Endothelial cell of umbilical vein (primary cell): Measurements from ENCODE around the gene PSMB5. TPM values are rescaled to one million over a fixed set of nuclear protein-coding genes. Genes with fewer than 3 reads are reported as not detected.
A peak's percentile ranks its signal among the peaks of the same experiment; 100 is the strongest.

Experiments used
- BruUV-seq: library from RNA; stranded (reverse); fragments of 400-500 nt; replicated peaks from 2 replicates; lab custom pipeline; 2021; lab: Mats Ljungman, UMichigan
- CTCF ChIA-PET: fragments of 300-600, 350-600 bp; sonication (Branson Sonifier 250); formaldehyde crosslinking; loops from one replicate; lab custom pipeline; 2021; ENCODE audit warnings: antibody characterized with exemption, inconsistent platforms; lab: Charles Lee
- POLR2A ChIA-PET: fragments of 300-600, 350-600 bp; sonication (Branson Sonifier 250); formaldehyde crosslinking; loops from one replicate; lab custom pipeline; 2021; ENCODE audit warnings: antibody characterized with exemption, inconsistent platforms; lab: Charles Lee
- DNase-seq: peaks from one replicate; pipeline ENCODE4 v3.0.0-alpha.2; 2011; ENCODE audit warnings: low read depth, low spot score
- FAIRE-seq: peaks from 2 replicates; lab custom pipeline; 2011; peaks lifted over from hg19 to GRCh38; lab: Jason Lieb, UNC
- H2AFZ ChIP-seq: 2 replicates; pipeline ENCODE4 v1.6.0; 2012; ENCODE audit warnings: low read depth, low read length, control low read depth, inconsistent platforms
- H3K27ac ChIP-seq: 2 replicates; pipeline ENCODE4 v1.5.1; 2011; ENCODE audit warnings: low read depth, mild to moderate bottlenecking, control low read depth, low read length, moderate library complexity; ENCODE audit not compliant: insufficient read depth
- H3K27me3 ChIP-seq, 2 experiments: 2 replicates each; pipeline versions ENCODE4 v1.6.0 to v1.6.1; 2011; ENCODE audit warnings: low read length in 2 of 2, mixed read lengths in 1 of 2; ENCODE audit not compliant: control insufficient read depth in 2 of 2, insufficient read depth in 2 of 2
- H3K36me3 ChIP-seq, 2 experiments: 2 replicates in 1 of 2; 3 replicates in 1 of 2; pipeline ENCODE4 v1.5.1; 2011; ENCODE audit warnings: low read length in 2 of 2, mild to moderate bottlenecking in 1 of 2, moderate library complexity in 1 of 2; ENCODE audit not compliant: control insufficient read depth in 2 of 2, insufficient read depth in 2 of 2; ENCODE audit errors: extremely low read depth in 1 of 2
- H3K4me1 ChIP-seq: 3 replicates; pipeline ENCODE4 v1.5.1; 2011; ENCODE audit warnings: mild to moderate bottlenecking, low read length; ENCODE audit not compliant: control insufficient read depth, insufficient read depth; ENCODE audit errors: extremely low read depth
- H3K4me2 ChIP-seq: 2 replicates; pipeline ENCODE4 v1.6.1; 2011; ENCODE audit warnings: low read length, control low read depth, mixed read lengths; ENCODE audit not compliant: insufficient read depth
- H3K4me3 ChIP-seq, 3 experiments: fragments of 200-600 bp in 1 of 3; sonication (generic), shearing (Covaris generic) in 1 of 3; replicated peaks in 1 of 3; 2 replicates each; pipeline ENCODE4 v1.5.1; 2011 to 2016; ENCODE audit warnings: control low read depth in 3 of 3, low read length in 3 of 3, mild to moderate bottlenecking in 2 of 3, inconsistent platforms in 1 of 3, low read depth in 1 of 3, moderate library complexity in 1 of 3; ENCODE audit not compliant: insufficient read depth in 1 of 3
- H3K79me2 ChIP-seq: 2 replicates; pipeline ENCODE4 v1.6.0; 2012; ENCODE audit warnings: low read length, inconsistent platforms; ENCODE audit not compliant: control insufficient read depth, insufficient read depth
- H3K9ac ChIP-seq: replicated peaks from 2 replicates; pipeline ENCODE3; 2011; ENCODE audit warnings: low read length, control low read depth; ENCODE audit not compliant: insufficient read depth; ENCODE audit errors: extremely low read depth
- H3K9me1 ChIP-seq: replicated peaks from 3 replicates; pipeline ENCODE4 v1.6.0; 2011; ENCODE audit warnings: mild to moderate bottlenecking, low read length; ENCODE audit not compliant: control insufficient read depth, insufficient read depth; ENCODE audit errors: extremely low read depth
- H3K9me3 ChIP-seq: replicated peaks from 2 replicates; pipeline ENCODE4 v1.5.1; 2012; ENCODE audit warnings: low read length, inconsistent platforms; ENCODE audit not compliant: control insufficient read depth, insufficient read depth
- H4K20me1 ChIP-seq: replicated peaks from 2 replicates; pipeline ENCODE3; 2011; ENCODE audit warnings: mild to moderate bottlenecking, low read length; ENCODE audit not compliant: control insufficient read depth, insufficient read depth; ENCODE audit errors: extremely low read depth
- CTCF ChIP-seq, 2 donors: IDR thresholded peaks; 1 replicate in 1 of 2; 2 replicates in 1 of 2; pipeline ENCODE4 v1.5.1; 2011; ENCODE audit warnings: low read length in 2 of 2, mild to moderate bottlenecking in 2 of 2, moderate library complexity in 2 of 2, control low read depth in 1 of 2, inconsistent platforms in 1 of 2, low read depth in 1 of 2; ENCODE audit not compliant: insufficient read depth in 1 of 2; ENCODE audit errors: extremely low read depth in 1 of 2
- EZH2 ChIP-seq: IDR thresholded peaks from 2 replicates; pipeline ENCODE4 v1.6.1; 2012; ENCODE audit warnings: borderline replicate concordance, low read depth, mild to moderate bottlenecking, moderate library complexity, low read length, inconsistent platforms; ENCODE audit not compliant: severe bottlenecking
- FOS ChIP-seq: IDR thresholded peaks from 2 replicates; pipeline ENCODE4 v1.6.1; 2011; ENCODE audit warnings: mild to moderate bottlenecking, low read length, moderate library complexity, borderline replicate concordance; ENCODE audit not compliant: insufficient read depth
- GATA2 ChIP-seq: IDR thresholded peaks from 2 replicates; pipeline ENCODE4 v1.7.0; 2011; ENCODE audit warnings: low read depth, mild to moderate bottlenecking, moderate library complexity, mixed read lengths, low read length; ENCODE audit not compliant: insufficient read length, insufficient read depth
- JUN ChIP-seq: IDR thresholded peaks from 2 replicates; pipeline ENCODE4 v1.6.1; 2011; ENCODE audit warnings: borderline replicate concordance, low read depth; ENCODE audit not compliant: insufficient read length, insufficient read depth
- MAX ChIP-seq: IDR thresholded peaks from 2 replicates; pipeline ENCODE4 v1.6.1; 2011; ENCODE audit not compliant: insufficient read depth, insufficient read length
- MYC ChIP-seq: IDR thresholded peaks from one replicate; pipeline ENCODE4 v1.6.1; 2011; ENCODE audit warnings: mild to moderate bottlenecking, low read depth, low read length
- POLR2A ChIP-seq: IDR thresholded peaks from 2 replicates; pipeline ENCODE4 v1.6.1; 2012; ENCODE audit warnings: low read depth, mild to moderate bottlenecking, control low read depth, low read length
- POLR2AphosphoS5 ChIP-seq: IDR thresholded peaks from 2 replicates; pipeline ENCODE4 v1.6.1; 2012; ENCODE audit warnings: low read depth, mild to moderate bottlenecking, control low read depth, low read length, moderate library complexity; ENCODE audit not compliant: insufficient read depth
- dilution Hi-C: fragments of 300-500 bp; cut with MboI; formaldehyde crosslinking; loops from one replicate; pipeline ENCODE4 v1.15.0; 2019; ENCODE audit warnings: low sequenced_read_pairs; ENCODE audit not compliant: extremely low pct_ligation_motif_present
- intact Hi-C: fragments of 100-400 bp; cut with micrococcal nuclease; formaldehyde crosslinking; loops from one replicate; pipeline ENCODE4 v1.10.0; 2022
- polyA plus RNA-seq, 4 experiments: library from polyadenylated mRNA; depleted of rRNA in 3 of 4; stranded (reverse) in 3 of 4; unstranded in 1 of 4; fragments of >200 nt; gene quantifications; 2 replicates each; pipeline versions ENCODE4 v1.2.1 to v1.2.3, GENCODE V29; 2011 to 2012; ENCODE audit warnings: missing spikeins in 1 of 4
- total RNA-seq: library from RNA; stranded (reverse); gene quantifications from 2 replicates; pipeline ENCODE4 v1.2.3, GENCODE V29; 2021

PSMB5 gene
- total and polyA plus RNA-seq, 2 donors (not counting 3 experiments of a cell fraction or from before 2014, with no cell fraction given): 236 to 464 TPM

GRCh38 chr14:23069413-23069806 lies 34.7 kb upstream of the PSMB5 start:
- TF ChIP-seq POLR2AphosphoS5 (no peak), MAX (no peak), EZH2 (no peak), FOS (no peak), CTCF (IDR thresholded peaks at IDR 0.05; ENCODE audit: extremely low read depth in 1 of 2, insufficient read depth in 1 of 2, low read depth in 1 of 2, low read length in 2 of 2) (no peak), MYC (no peak), POLR2A (no peak), JUN (no peak), GATA2 (no peak)
- peaks cover 26% of the 10 kb centered on the region for H3K4me1 ChIP-seq
- no peak overlapping the region for H3K4me3 ChIP-seq
- H4K20me1 ChIP-seq: peaks cover 4% of the 10 kb centered on the region
- no peaks in the 10 kb centered on the region for H3K9me1 ChIP-seq
- peaks cover 30 to 32% of the 10 kb centered on the region in 2 experiments for H3K36me3 ChIP-seq
- H3K79me2 ChIP-seq: peaks cover 54% of the 10 kb centered on the region
- H3K9ac ChIP-seq: peak overlapping the region; percentile 18
- no peak for DNase-seq
- peak overlapping the region; percentile 23 for H3K4me2 ChIP-seq
- no TSS peak for BruUV-seq
- ChIA-PET CTCF (interaction anchor here (0.6 to 2.0 kb wide), 53 partner anchors 8 to 519 kb away, joined by 3 to 141 read pairs (median 6); partner anchors contain the start of genes ACIN1, AJUBA, C14orf119 and CDH24), POLR2A (interaction anchor here (0.8 to 1.2 kb wide), 5 partner anchors 9 to 140 kb away, joined by 3 to 8 read pairs (median 5); partner anchors contain the start of genes ACIN1, AJUBA, C14orf119 and PRMT5)
- intact Hi-C loops: loop anchor here (1.0 kb wide), 3 partner anchors 9 to 40 kb away; partner anchors contain the start of genes ACIN1 and C14orf119
- dilution Hi-C loops: loop anchor here (10.0 kb wide), 1 partner anchor 85 kb away; the partner anchor contains the start of gene AJUBA
- H3K27me3 ChIP-seq: no peaks in the 10 kb centered on the region
- peak overlapping the region; percentile 35 for H3K27ac ChIP-seq
- H3K9me3 ChIP-seq: no peaks in the 10 kb centered on the region
- no peak overlapping the region for H2AFZ ChIP-seq
- FAIRE-seq: no peak
